Skeletal muscle tissue (tissue), 4 donors: ENCODE results near the gene LCORL. TPM values are rescaled to one million over a fixed set of nuclear protein-coding genes. Genes with fewer than 3 reads are reported as not detected.

Experiments
- H3K27ac ChIP-seq: one replicate; pipeline ENCODE4 v1.7.0; 2013; ENCODE audit warnings: mild to moderate bottlenecking, low read depth, low read length, inconsistent platforms
- H3K27me3 ChIP-seq, 3 donors: one replicate each; pipeline ENCODE4 v1.7.0; 2013; ENCODE audit warnings: low read length in 3 of 3; ENCODE audit not compliant: control insufficient read depth in 3 of 3, insufficient read depth in 3 of 3
- H3K36me3 ChIP-seq, 3 donors: one replicate each; pipeline ENCODE4 v1.7.0; 2013; ENCODE audit warnings: low read length in 3 of 3; ENCODE audit not compliant: control insufficient read depth in 3 of 3, insufficient read depth in 3 of 3
- H3K4me1 ChIP-seq, 3 donors: one replicate each; pipeline ENCODE4 v1.7.0; 2013; ENCODE audit warnings: low read length in 3 of 3, mild to moderate bottlenecking in 3 of 3; ENCODE audit not compliant: control insufficient read depth in 3 of 3, insufficient read depth in 3 of 3
- H3K4me3 ChIP-seq, 3 donors: one replicate each; pipeline ENCODE4 v1.7.0; 2013; ENCODE audit warnings: low read length in 3 of 3
- H3K9ac ChIP-seq, 3 donors: one replicate each; pipeline ENCODE4 v1.7.0; 2013; ENCODE audit warnings: low read length in 3 of 3, mild to moderate bottlenecking in 3 of 3, moderate library complexity in 2 of 3, low read depth in 1 of 3
- H3K9me3 ChIP-seq, 3 donors: one replicate each; pipeline ENCODE4 v1.7.0; 2013; ENCODE audit warnings: low read length in 3 of 3; ENCODE audit not compliant: control insufficient read depth in 3 of 3
- total RNA-seq: library from RNA; depleted of rRNA; stranded (reverse); fragments of >200 nt; gene quantifications from one replicate; pipeline ENCODE4 v1.2.3, GENCODE V29; 2014
- donor health status: Osteomylitis.

The LCORL gene
- total RNA-seq, 1 donor from 2014 or later = 12.5 TPM

- no peak overlapping the region for H3K27ac ChIP-seq
These were observed 109.9 kb downstream of the LCORL start for GRCh38 chr4:17911608-17912007.

GRCh38 chr4:17898553-17899055, 123.0 kb downstream of the LCORL start:
- Histone ChIP-seq H3K4me1 (no peaks in the 10 kb centered on the region), H3K4me3 (no peak overlapping the region)

More at GRCh38 chr4:17911608-17912007, 109.9 kb downstream of the LCORL start:
- H3K4me3 ChIP-seq = no peak overlapping the region
- no peaks in the 10 kb centered on the region for H3K4me1 ChIP-seq
- H3K36me3 ChIP-seq = peaks cover 0 to 6% (median 3%) of the 10 kb centered on the region in 3 donors
- H3K9me3 ChIP-seq = no peaks in the 10 kb centered on the region
- no peak overlapping the region for H3K9ac ChIP-seq
- no peaks in the 10 kb centered on the region for H3K27me3 ChIP-seq

GRCh38 chr4:17895481-17895880, 126.1 kb downstream of the LCORL start:
- Histone ChIP-seq H3K27me3 (no peaks in the 10 kb centered on the region), H3K9ac (no peak overlapping the region), H3K9me3 (no peaks in the 10 kb centered on the region), H3K27ac (no peak overlapping the region), H3K36me3 (no peaks in the 10 kb centered on the region), H3K4me1 (no peaks in the 10 kb centered on the region), H3K4me3 (no peak overlapping the region)

More at GRCh38 chr4:17898553-17899055, 123.0 kb downstream of the LCORL start:
- H3K27me3 ChIP-seq = no peaks in the 10 kb centered on the region
- no peaks in the 10 kb centered on the region for H3K36me3 ChIP-seq
- no peak overlapping the region for H3K9ac ChIP-seq
- no peak overlapping the region for H3K27ac ChIP-seq
- no peaks in the 10 kb centered on the region for H3K9me3 ChIP-seq

- no peaks in the 10 kb centered on the region for H3K4me1 ChIP-seq
- H3K4me3 ChIP-seq = no peak overlapping the region
- H3K27me3 ChIP-seq = no peaks in the 10 kb centered on the region
- no peak overlapping the region for H3K9ac ChIP-seq
- H3K9me3 ChIP-seq = no peaks in the 10 kb centered on the region
- H3K27ac ChIP-seq = no peak overlapping the region
- no peaks in the 10 kb centered on the region for H3K36me3 ChIP-seq
These were observed 127.1 kb downstream of the LCORL start for GRCh38 chr4:17894421-17894820.

GRCh38 chr4:17889692-17890091, 131.9 kb downstream of the LCORL start:
- Histone ChIP-seq H3K36me3 (peaks cover 0 to 2% (median 0%) of the 10 kb centered on the region in 3 donors), H3K4me1 (no peaks in the 10 kb centered on the region), H3K27ac (no peak overlapping the region), H3K27me3 (no peaks in the 10 kb centered on the region), H3K9ac (no peak overlapping the region), H3K4me3 (no peak overlapping the region), H3K9me3 (no peaks in the 10 kb centered on the region)

- Histone ChIP-seq H3K27ac (no peak overlapping the region), H3K4me3 (no peak overlapping the region), H3K4me1 (no peaks in the 10 kb centered on the region), H3K9me3 (no peaks in the 10 kb centered on the region), H3K9ac (no peak overlapping the region), H3K36me3 (peaks cover 0 to 7% (median 5%) of the 10 kb centered on the region in 3 donors), H3K27me3 (no peaks in the 10 kb centered on the region)
These were observed 137.0 kb downstream of the LCORL start for GRCh38 chr4:17884511-17884910.

GRCh38 chr4:17884063-17884462, 137.5 kb downstream of the LCORL start:
- Histone ChIP-seq H3K36me3 (peaks cover 0 to 7% (median 5%) of the 10 kb centered on the region in 3 donors), H3K4me3 (no peak overlapping the region), H3K4me1 (no peaks in the 10 kb centered on the region), H3K27ac (no peak overlapping the region), H3K27me3 (no peaks in the 10 kb centered on the region), H3K9me3 (no peaks in the 10 kb centered on the region), H3K9ac (no peak overlapping the region)

GRCh38 chr4:17877661-17878060, 143.9 kb downstream of the LCORL start:
- Histone ChIP-seq H3K9ac (no peak overlapping the region), H3K4me1 (no peaks in the 10 kb centered on the region), H3K27me3 (no peaks in the 10 kb centered on the region), H3K9me3 (no peaks in the 10 kb centered on the region), H3K36me3 (no peaks in the 10 kb centered on the region), H3K27ac (no peak overlapping the region), H3K4me3 (no peak overlapping the region)

- no peaks in the 10 kb centered on the region for H3K27me3 ChIP-seq
- H3K4me3 ChIP-seq = no peak overlapping the region
- no peaks in the 10 kb centered on the region for H3K4me1 ChIP-seq
- H3K9ac ChIP-seq = no peak overlapping the region
- no peaks in the 10 kb centered on the region for H3K9me3 ChIP-seq
- no peaks in the 10 kb centered on the region for H3K36me3 ChIP-seq
- H3K27ac ChIP-seq = no peak overlapping the region
These were observed 144.6 kb downstream of the LCORL start for GRCh38 chr4:17876943-17877342.

- Histone ChIP-seq H3K9me3 (no peaks in the 10 kb centered on the region), H3K27me3 (no peaks in the 10 kb centered on the region), H3K9ac (no peak overlapping the region), H3K36me3 (no peaks in the 10 kb centered on the region), H3K4me1 (no peaks in the 10 kb centered on the region), H3K27ac (no peak overlapping the region), H3K4me3 (no peak overlapping the region)
These were observed 146.0 kb downstream of the LCORL start for GRCh38 chr4:17875402-17876070.
